CD14-positive monocyte (primary cell): Measurements from ENCODE around the gene TGFBR3. TPM values are rescaled to one million over a fixed set of nuclear protein-coding genes. Genes with fewer than 3 reads are reported as not detected.
A peak's percentile ranks its signal among the peaks of the same experiment; 100 is the strongest.

ENCODE experiments used
- DNase-seq, 3 donors: peaks; one replicate each; pipeline ENCODE4 v3.0.0-alpha.2; 2011 to 2022
- H2AFZ ChIP-seq: 2 replicates; pipeline ENCODE4 v1.6.0; 2012; ENCODE audit warnings: mild to moderate bottlenecking, low read depth, low read length, inconsistent platforms; ENCODE audit not compliant: insufficient read depth, poor library complexity, severe bottlenecking
- H3K27ac ChIP-seq, 2 donors: 1 replicate in 1 of 2; 2 replicates in 1 of 2; pipeline ENCODE4 v1.5.1; 2012 to 2013; ENCODE audit warnings: low read length in 2 of 2, control low read depth in 1 of 2, inconsistent platforms in 1 of 2, low read depth in 1 of 2, mild to moderate bottlenecking in 1 of 2
- H3K27me3 ChIP-seq, 2 donors: one replicate each; pipeline versions ENCODE4 v1.6.0 to v1.6.1; 2011 to 2013; ENCODE audit warnings: low read length in 2 of 2; ENCODE audit not compliant: control insufficient read depth in 2 of 2, insufficient read depth in 2 of 2
- H3K36me3 ChIP-seq, 2 donors: replicated peaks in 1 of 2; 1 replicate in 1 of 2; 2 replicates in 1 of 2; pipeline versions ENCODE4 v1.5.1 to v1.6.1; 2012 to 2013; ENCODE audit warnings: low read length in 2 of 2, control low read depth in 1 of 2, inconsistent platforms in 1 of 2, mild to moderate bottlenecking in 1 of 2; ENCODE audit not compliant: insufficient read depth in 2 of 2, control insufficient read depth in 1 of 2
- H3K4me1 ChIP-seq, 2 donors: 1 replicate in 1 of 2; 2 replicates in 1 of 2; pipeline versions ENCODE4 v1.5.1 to v1.6.1; 2012 to 2013; ENCODE audit warnings: low read length in 2 of 2, control low read depth in 1 of 2, inconsistent platforms in 1 of 2, mild to moderate bottlenecking in 1 of 2, moderate library complexity in 1 of 2; ENCODE audit not compliant: insufficient read depth in 2 of 2, control insufficient read depth in 1 of 2
- H3K4me2 ChIP-seq: replicated peaks from 2 replicates; pipeline ENCODE3; 2012; ENCODE audit warnings: low read length, moderate library complexity, mild to moderate bottlenecking; ENCODE audit not compliant: poor library complexity, severe bottlenecking; ENCODE audit errors: extremely low read depth
- H3K4me3 ChIP-seq, 3 experiments: fragments of 200-600 bp in 1 of 3; sonication (generic) in 1 of 3; replicated peaks in 1 of 3; 1 replicate in 2 of 3; 2 replicates in 1 of 3; pipeline ENCODE4 v1.5.1; 2011 to 2013; ENCODE audit warnings: low read length in 3 of 3, mild to moderate bottlenecking in 3 of 3, control low read depth in 2 of 3, low read depth in 2 of 3, inconsistent platforms in 1 of 3, moderate library complexity in 1 of 3
- H3K79me2 ChIP-seq: 2 replicates; pipeline ENCODE4 v1.6.0; 2012; ENCODE audit warnings: mild to moderate bottlenecking, control low read depth, inconsistent platforms, low read length, moderate library complexity; ENCODE audit not compliant: insufficient read depth
- H3K9ac ChIP-seq: 2 replicates; pipeline ENCODE4 v1.6.0; 2017; ENCODE audit warnings: low read length, mild to moderate bottlenecking; ENCODE audit not compliant: insufficient read depth, poor library complexity, severe bottlenecking
- H3K9me3 ChIP-seq, 2 donors: replicated peaks in 1 of 2; 1 replicate in 1 of 2; 2 replicates in 1 of 2; pipeline versions ENCODE4 v1.5.1 to v1.6.1; 2012 to 2013; ENCODE audit warnings: low read length in 2 of 2, control low read depth in 1 of 2; ENCODE audit not compliant: control insufficient read depth in 1 of 2, insufficient read depth in 1 of 2
- H4K20me1 ChIP-seq: 2 replicates; pipeline ENCODE4 v1.6.0; 2012; ENCODE audit warnings: mild to moderate bottlenecking, low read length, control low read depth, moderate library complexity; ENCODE audit not compliant: insufficient read depth
- H3K27ac Mint-ChIP-seq, 7 donors: one replicate each; pipeline ENCODE4 v1.8.0; 2020; ENCODE audit warnings: mild to moderate bottlenecking in 7 of 7, mixed read lengths in 7 of 7, moderate library complexity in 6 of 7, inconsistent platforms in 2 of 7
- H3K27me3 Mint-ChIP-seq, 3 donors: one replicate each; pipeline ENCODE4 v1.8.0; 2021 to 2022; ENCODE audit warnings: low read depth in 3 of 3, mild to moderate bottlenecking in 3 of 3, mixed read lengths in 3 of 3, moderate library complexity in 3 of 3, inconsistent platforms in 1 of 3
- H3K36me3 Mint-ChIP-seq, 2 donors: one replicate each; pipeline ENCODE4 v1.8.0; 2020; ENCODE audit warnings: mixed read lengths in 2 of 2, inconsistent platforms in 1 of 2, mild to moderate bottlenecking in 1 of 2
- H3K4me1 Mint-ChIP-seq: one replicate; pipeline ENCODE4 v1.8.0; 2020; ENCODE audit warnings: mild to moderate bottlenecking, mixed read lengths
- H3K4me3 Mint-ChIP-seq, 2 donors: one replicate each; pipeline ENCODE4 v1.8.0; 2020; ENCODE audit warnings: mild to moderate bottlenecking in 2 of 2, mixed read lengths in 2 of 2, moderate library complexity in 1 of 2
- H3K9me3 Mint-ChIP-seq, 7 donors: one replicate each; pipeline ENCODE4 v1.8.0; 2020 to 2022; ENCODE audit warnings: mixed read lengths in 7 of 7, mild to moderate bottlenecking in 6 of 7, moderate library complexity in 6 of 7, inconsistent platforms in 2 of 7
- WGBS: methylation state at CpG from one replicate; pipeline ENCODE4 v1.1.5; 2013; ENCODE audit warnings: missing lambda C conversion rate; ENCODE audit not compliant: insufficient coverage; 5-methylcytosine and 5-hydroxymethylcytosine counted together
- intact Hi-C, 2 donors: fragments of 100-400 bp; cut with micrococcal nuclease; formaldehyde crosslinking; loops; one replicate each; pipeline versions ENCODE4 v1.15.0 to v1.15.1; 2023
- polyA plus RNA-seq, 3 donors: library from polyadenylated mRNA; depleted of rRNA in 1 of 3; unstranded in 2 of 3; stranded (reverse) in 1 of 3; fragments of 300-500 nt in 2 of 3; fragments of >200 nt in 1 of 3; fragmentation: Illumina TruSeq in 2 of 3; gene quantifications; 1 replicate in 2 of 3; 2 replicates in 1 of 3; pipeline ENCODE4 v1.2.3, GENCODE V29; 2012 to 2021
- TF ChIP-seq, protein P1 (sequence below): fragments of 200-600 bp; IDR thresholded peaks from one replicate; pipeline ENCODE4 v1.8.0; 2022; ENCODE audit warnings: antibody characterized with exemption, mild to moderate bottlenecking

Gene TGFBR3
- polyA plus RNA-seq, 3 donors, result 0.09 to 0.28 (median 0.20) TPM

DNA sequence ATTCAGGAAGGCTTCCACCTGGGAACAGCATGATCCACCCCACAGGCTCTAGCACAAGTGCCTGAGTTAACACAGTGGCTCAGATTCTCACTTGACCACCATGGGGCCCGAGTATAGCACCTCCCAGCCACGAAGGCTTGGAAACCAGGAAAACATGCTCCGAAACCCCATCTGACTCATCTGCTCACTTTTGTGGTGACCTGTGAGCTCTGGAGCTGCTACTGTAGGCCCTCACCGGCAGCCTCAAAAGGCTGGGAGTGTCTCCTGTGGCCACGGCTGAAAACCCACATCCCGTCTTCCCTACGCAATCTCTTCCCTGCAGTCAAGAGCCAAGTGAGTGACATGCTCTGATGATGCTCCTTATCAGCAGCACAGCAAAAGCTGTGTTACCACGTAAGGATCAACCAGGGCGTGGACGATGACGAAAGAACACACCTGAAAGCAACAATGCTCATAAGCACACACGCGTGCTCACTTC, 81.4 kb downstream of the TGFBR3 start:
- no peaks in the 10 kb centered on the region for H3K9me3 ChIP-seq
- Mint-ChIP-seq H3K9me3 (peaks cover 0 to 2% (median 0%) of the 10 kb centered on the region in 7 donors), H3K4me1 (peaks cover 25% of the 10 kb centered on the region), H3K27ac (peak overlapping the region in 3 of 7 donors; percentile 13 to 58 (median 19)), H3K27me3 (peaks cover 3 to 7% (median 3%) of the 10 kb centered on the region in 3 donors), H3K36me3 (no peaks in the 10 kb centered on the region), H3K4me3 (peak overlapping the region in 1 of 2 donors; percentile 0)
- H3K9ac ChIP-seq, result no peak overlapping the region
- no peaks in the 10 kb centered on the region for H4K20me1 ChIP-seq
- TF ChIP-seq, protein P1, sequence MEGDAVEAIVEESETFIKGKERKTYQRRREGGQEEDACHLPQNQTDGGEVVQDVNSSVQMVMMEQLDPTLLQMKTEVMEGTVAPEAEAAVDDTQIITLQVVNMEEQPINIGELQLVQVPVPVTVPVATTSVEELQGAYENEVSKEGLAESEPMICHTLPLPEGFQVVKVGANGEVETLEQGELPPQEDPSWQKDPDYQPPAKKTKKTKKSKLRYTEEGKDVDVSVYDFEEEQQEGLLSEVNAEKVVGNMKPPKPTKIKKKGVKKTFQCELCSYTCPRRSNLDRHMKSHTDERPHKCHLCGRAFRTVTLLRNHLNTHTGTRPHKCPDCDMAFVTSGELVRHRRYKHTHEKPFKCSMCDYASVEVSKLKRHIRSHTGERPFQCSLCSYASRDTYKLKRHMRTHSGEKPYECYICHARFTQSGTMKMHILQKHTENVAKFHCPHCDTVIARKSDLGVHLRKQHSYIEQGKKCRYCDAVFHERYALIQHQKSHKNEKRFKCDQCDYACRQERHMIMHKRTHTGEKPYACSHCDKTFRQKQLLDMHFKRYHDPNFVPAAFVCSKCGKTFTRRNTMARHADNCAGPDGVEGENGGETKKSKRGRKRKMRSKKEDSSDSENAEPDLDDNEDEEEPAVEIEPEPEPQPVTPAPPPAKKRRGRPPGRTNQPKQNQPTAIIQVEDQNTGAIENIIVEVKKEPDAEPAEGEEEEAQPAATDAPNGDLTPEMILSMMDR, result no peak
- peaks cover 17 to 18% of the 10 kb centered on the region in 2 donors for H3K4me1 ChIP-seq
- no peak overlapping the region for H3K4me2 ChIP-seq
- H3K4me3 ChIP-seq, result no peak overlapping the region
- no peaks in the 10 kb centered on the region for H3K36me3 ChIP-seq
- intact Hi-C loops, result no loop called here
- H3K79me2 ChIP-seq, result no peaks in the 10 kb centered on the region
- no peak for DNase-seq
- H2AFZ ChIP-seq, result peak overlapping the region; percentile 7
- H3K27ac ChIP-seq, result no peak overlapping the region
- no peaks in the 10 kb centered on the region for H3K27me3 ChIP-seq
- 52% methylated on average over 8 of the region's 13 CpGs for WGBS

DNA sequence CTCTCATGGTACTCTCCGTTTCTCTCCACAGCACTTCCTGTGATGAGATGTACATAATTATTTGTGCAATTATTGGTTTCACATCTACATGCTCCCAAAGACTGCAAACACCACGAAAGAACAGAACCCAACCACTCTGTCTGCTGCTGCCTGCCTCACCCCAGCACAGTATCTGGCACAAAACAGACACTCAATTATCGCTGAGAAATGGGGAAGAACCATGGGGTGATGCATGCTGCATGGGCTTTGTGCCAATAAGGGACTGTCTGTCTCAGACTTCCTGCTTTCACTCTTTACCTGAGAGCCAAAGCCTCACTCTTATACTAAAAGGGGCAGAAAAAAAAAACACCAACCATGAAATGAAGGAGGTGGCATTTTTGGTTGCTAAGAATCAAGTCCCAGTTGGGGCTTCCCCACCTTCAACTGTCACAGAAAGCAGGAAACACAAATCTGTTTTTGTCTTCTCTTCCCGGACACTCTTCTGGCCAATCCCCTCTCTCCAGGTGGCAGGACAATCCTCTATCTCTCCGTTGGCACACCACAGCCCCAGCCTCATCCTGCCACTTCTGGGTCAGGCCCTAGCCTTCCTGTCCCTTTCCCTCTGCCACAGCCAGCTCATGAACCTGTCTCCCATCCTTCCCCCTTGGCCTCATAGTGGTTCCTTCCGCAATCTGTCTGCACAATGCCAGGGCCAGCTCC, 82.0 kb downstream of the TGFBR3 start:
- H3K9me3 Mint-ChIP-seq, result peaks cover 0 to 2% (median 0%) of the 10 kb centered on the region in 7 donors
- intact Hi-C loops, result no loop called here
- H3K27me3 Mint-ChIP-seq, result peaks cover 3 to 4% (median 3%) of the 10 kb centered on the region in 3 donors
- Histone ChIP-seq H3K9ac (no peak overlapping the region), H3K27me3 (no peaks in the 10 kb centered on the region), H3K36me3 (no peaks in the 10 kb centered on the region), H3K27ac (no peak overlapping the region), H4K20me1 (no peaks in the 10 kb centered on the region), H2AFZ (peak overlapping the region; percentile 7), H3K4me3 (no peak overlapping the region), H3K79me2 (no peaks in the 10 kb centered on the region), H3K4me2 (peak overlapping the region; percentile 43), H3K4me1 (peaks cover 17 to 18% of the 10 kb centered on the region in 2 donors), H3K9me3 (no peaks in the 10 kb centered on the region)
- peak; percentile 34 to 55 (median 38) for DNase-seq
- 29% methylated on average over 3 of the region's 6 CpGs for WGBS
- H3K27ac Mint-ChIP-seq, result peak overlapping the region in 3 of 7 donors; percentile 68 to 84 (median 83)
- TF ChIP-seq, protein P1, result no peak
- peak overlapping the region; percentile 52 to 74 for H3K4me3 Mint-ChIP-seq
- peaks cover 21% of the 10 kb centered on the region for H3K4me1 Mint-ChIP-seq
- H3K36me3 Mint-ChIP-seq, result no peaks in the 10 kb centered on the region
